SHP77 (cell line): ENCODE measurements around the gene PTPRU.

Experiments used
- DNase-seq, 2 experiments: peaks; one replicate each; lab custom pipeline; 2025; lab: John Stamatoyannopoulos, UW

PTPRU gene

GRCh38 chr1:29267321-29268070, 31.2 kb downstream of the PTPRU start:
- no peak for DNase-seq

DNA sequence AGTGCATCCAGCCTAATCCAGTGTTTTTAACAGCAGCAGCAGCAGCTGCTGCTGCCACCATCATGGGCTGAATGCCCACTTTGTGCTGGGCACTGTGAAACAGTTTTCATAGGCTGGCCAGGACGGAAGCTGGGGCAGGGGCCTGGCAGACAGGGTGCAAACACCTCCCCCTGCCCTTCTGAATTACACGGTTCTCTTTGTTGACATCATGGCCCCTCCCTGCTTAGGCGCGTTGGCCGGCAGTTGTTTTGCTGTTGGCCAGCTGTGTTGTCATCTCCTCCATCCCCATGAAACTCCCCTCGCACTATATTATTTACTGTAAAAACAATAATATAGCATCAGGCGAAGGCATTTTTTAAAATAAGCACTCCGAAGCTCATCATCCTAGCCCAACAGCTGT, 33.1 kb downstream of the PTPRU start:
- no peak for DNase-seq

- no peak for DNase-seq
These were observed 34.7 kb downstream of the PTPRU start for GRCh38 chr1:29270929-29271521.

- DNase-seq = no peak
These were observed 35.4 kb downstream of the PTPRU start for GRCh38 chr1:29271724-29272123.

- DNase-seq = no peak
These were observed 36.0 kb downstream of the PTPRU start for GRCh38 chr1:29272147-29272907.

DNA sequence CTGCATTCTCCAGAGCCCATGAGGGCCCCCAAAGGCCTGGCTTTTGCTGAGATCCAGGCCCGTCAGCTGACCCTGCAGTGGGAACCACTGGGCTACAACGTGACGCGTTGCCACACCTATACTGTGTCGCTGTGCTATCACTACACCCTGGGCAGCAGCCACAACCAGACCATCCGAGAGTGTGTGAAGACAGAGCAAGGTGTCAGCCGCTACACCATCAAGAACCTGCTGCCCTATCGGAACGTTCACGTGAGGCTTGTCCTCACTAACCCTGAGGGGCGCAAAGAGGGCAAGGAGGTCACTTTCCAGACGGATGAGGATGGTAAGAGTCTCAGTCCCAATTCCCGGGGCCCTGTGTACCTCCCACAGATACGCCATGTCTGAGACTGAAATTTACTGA, 39.1 kb downstream of the PTPRU start:
- DNase-seq = no peak

DNA sequence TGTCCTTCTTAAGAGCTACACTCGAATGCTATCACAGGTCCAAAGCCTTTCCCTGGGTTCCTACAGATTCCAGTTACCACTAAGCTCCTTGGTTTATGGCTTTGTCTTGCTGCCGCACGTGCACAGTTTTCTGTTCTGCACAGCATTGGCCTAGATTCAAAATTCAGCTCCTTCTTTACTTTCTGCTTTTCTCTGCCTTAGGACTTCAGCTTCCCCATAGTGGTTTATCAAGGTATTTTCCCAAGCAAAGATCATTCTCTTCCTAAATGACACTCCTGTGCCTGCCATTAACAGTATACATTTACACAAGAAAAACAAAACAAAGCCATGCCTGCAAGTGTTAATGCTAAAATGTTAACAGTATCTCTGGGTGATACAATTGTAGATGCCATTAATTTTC, 41.8 kb downstream of the PTPRU start:
- no peak for DNase-seq

DNA sequence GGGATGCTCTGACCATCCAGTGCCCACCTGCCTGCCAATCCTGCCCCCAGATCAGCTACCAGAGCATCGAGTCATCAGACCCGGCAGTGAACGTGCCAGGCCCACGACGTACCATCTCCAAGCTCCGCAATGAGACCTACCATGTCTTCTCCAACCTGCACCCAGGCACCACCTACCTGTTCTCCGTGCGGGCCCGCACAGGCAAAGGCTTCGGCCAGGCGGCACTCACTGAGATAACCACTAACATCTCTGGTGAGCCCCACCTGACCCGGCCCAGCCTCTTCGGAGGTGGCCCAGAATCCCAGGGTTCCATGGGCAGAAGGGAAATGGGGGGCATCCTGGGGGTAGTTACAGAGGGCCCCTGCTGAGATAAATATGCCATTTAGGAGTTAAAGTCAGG, 43.1 kb downstream of the PTPRU start:
- DNase-seq = no peak

DNA sequence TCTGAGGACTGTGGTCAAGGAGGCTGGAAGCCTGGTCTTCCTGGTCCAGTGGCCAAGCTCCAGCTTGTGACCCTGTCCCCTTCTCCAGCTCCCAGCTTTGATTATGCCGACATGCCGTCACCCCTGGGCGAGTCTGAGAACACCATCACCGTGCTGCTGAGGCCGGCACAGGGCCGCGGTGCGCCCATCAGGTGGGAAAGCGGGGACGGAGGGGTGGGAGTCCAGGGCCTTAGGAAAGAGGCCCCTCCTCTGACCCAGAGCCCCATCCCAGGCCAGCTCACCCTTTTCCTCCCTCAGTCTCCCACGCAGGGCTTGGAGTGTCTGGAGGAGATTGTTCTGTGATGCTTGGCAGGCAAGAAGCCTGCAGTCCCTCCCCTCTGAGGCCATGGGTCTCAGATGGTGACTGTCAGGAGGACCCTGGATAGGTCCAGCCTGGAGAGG, 43.6 kb downstream of the PTPRU start:
- no peak for DNase-seq

DNA sequence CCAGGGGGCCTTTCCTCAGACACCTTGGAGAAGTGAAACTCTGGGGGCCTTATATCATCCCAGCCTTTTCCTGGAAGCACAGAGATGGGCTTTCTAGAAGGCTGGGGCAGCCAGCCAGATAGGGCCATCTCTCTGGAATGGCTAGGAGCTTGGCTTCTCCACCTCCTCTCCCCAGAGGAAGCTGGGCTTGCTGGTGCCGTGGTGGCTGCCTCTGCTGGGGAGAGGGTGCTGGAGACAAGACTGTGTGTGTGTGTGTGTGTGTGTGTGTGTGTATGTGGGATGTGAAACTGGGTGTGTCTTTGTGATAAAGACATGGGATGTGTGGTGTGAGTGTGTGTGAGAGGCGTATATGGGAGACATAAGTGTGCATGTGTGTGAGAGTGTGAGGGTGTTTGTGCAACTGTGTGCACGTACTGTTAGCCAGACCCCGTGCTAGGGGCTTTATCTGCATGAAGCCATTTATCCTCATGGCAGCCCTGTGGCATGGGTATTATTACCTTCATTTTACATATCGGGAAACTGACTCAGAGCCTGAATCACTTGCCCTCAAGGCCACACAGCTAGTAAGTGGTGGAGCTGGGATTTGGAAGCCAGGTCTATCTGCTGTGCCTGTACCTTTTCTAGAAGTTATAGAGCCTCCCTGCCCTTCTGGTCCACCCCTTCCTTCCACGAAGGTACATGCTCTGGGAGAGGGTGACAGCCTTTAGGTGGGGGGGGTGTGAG, 44.2 kb downstream of the PTPRU start:
- no peak for DNase-seq

- no peak for DNase-seq
These were observed 45.2 kb downstream of the PTPRU start for GRCh38 chr1:29281571-29281970.

DNA sequence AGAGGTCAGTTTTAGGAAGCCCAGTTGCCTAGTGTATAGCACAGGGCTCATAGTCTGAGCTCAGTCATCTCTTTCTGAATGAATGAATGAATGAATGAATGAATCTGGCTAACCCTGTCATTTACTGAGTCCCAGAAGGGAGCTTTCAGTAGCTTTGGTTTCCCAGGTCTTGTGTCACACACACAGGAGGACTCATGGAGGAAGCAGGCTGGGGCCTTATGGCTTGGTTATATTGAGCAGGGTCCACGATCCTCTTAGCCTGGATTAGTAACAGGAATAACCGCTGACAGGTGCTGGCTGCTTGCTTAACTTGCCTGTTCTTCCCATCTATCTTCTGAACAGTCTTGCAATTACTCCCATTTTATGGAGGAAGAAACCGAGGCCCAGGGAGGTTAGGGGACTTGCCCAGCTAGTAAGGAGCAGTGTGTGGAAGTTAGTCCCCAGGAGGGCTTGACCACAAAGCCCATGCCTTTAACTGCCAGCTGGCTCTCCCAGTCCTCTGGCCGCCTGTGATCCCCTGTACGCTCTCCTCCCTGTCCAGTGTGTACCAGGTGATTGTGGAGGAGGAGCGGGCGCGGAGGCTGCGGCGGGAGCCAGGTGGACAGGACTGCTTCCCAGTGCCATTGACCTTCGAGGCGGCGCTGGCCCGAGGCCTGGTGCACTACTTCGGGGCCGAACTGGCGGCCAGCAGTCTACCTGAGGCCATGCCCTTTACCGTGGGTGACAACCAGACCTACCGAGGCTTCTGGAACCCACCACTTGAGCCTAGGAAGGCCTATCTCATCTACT, 46.0 kb downstream of the PTPRU start:
- no peak for DNase-seq

GRCh38 chr1:29282924-29283803, 46.8 kb downstream of the PTPRU start:
- no peak for DNase-seq

GRCh38 chr1:29283804-29284195, 47.5 kb downstream of the PTPRU start:
- no peak for DNase-seq

- DNase-seq = no peak
These were observed 48.1 kb downstream of the PTPRU start for GRCh38 chr1:29284286-29284960.

DNA sequence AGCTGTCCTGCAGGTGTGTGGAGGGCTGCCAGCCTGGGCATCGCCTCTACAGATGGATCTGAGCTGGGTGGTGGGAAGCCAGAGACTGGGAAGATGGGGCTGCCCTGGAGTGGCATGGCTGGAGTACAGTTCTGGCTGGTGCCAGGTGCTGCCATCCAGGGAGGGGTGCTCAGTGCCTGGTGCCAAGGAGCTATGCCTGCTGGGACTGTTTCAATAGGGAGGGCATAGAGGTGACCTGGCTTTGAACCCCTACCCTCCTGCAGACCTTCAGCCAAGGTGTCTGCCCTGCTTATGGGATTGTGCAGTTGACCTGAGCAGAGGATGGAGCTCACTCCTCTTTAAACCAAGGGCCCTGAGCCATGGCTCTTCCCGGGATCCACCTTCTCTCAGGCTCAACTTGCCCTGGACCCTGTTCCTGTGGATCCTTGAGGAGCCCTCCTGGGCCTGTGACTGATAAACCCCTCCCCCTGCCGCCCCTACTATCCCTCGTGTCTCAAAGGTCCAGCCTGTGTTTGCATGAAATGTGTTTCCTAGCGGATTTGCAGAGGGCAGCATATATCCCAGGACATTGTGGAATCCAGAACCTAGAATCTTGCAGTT, 48.7 kb downstream of the PTPRU start:
- no peak for DNase-seq

DNA sequence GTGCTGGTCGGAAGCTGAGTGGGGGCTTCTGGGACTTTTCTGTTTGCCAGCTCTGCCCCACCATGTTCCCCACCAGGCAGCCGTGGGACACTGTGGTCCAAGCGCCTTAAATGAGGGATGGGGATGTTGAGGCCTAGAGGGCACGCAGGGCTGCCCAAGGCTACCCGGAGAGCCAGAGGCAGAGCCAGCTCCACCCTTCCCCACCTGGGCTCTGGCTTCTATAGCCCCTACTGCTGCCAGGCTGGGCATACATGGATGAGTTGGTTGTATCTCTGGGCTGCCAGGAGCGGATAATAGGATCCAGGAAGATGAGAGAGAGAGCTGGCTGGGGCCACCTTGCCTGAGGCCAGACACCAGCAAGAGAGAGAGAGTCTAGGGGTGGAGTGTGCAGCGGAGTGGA, 49.4 kb downstream of the PTPRU start:
- DNase-seq = no peak

DNA sequence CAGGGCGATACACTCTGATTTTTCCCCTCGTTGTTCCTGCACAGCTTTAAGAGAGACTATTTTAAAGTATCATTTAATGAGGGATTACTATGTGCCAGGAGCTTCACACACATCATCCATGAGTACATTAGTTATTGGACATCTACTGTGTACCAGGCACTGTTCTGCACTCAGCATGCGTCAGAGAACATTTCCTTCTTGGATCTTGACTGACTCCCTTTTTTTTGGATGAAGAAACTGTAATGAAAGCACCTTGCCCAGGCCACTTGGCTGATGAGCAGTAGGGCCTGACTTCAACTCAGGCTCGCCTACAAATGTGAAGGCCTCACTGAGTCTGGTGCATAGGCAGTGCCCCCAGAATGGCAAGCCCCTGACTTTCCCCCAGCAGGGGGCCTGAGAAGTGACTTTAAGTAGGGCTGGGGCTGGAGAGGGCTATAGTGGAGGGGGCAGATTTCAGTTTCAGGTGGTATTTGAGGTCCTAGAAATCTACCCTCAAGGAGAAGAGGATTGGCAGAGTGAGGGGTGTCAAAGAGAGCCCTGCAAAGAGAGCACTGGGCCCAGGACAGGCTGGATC, 50.0 kb downstream of the PTPRU start:
- DNase-seq = no peak

- no peak for DNase-seq
These were observed 53.2 kb downstream of the PTPRU start for GRCh38 chr1:29289493-29289892.
